ENCODE measurements around the gene SUCLG2.

DNA sequence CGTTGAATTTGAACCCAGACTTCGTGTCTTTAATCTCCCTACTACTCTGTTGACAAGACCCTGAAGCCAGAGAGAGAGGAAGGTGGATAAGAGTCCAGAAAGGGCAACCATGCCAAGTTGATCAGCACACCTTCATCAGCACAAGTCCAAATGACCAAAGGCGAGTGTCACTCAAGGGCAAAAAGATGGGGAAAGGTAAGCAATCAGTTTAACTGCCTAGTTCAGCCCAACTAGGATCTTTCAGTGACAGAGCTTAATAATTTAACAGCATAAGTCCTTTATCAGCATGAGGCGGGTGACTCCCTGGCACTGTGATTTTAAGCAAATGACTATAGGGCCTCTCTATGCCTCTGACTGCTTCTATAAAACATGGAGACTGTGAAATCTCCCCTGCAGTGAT is 6.2 kb downstream of the SUCLG2 start:
- no peak for TF ChIP-seq CTCF (conservative IDR thresholded peaks at IDR 0.05)
- no peak for TF ChIP-seq ZFX (IDR thresholded peaks at IDR 0.05)

Measured in C4-2B (cell line).